NCI-H345 treated with DMSO at 0.1 percent for 48 hours (cell line): ENCODE measurements around the gene TBC1D22A.

Experiments
- DNase-seq: peaks from one replicate; lab custom pipeline; 2025; ENCODE audit not compliant: unreplicated experiment; lab: John Stamatoyannopoulos, UW

The TBC1D22A gene

DNA sequence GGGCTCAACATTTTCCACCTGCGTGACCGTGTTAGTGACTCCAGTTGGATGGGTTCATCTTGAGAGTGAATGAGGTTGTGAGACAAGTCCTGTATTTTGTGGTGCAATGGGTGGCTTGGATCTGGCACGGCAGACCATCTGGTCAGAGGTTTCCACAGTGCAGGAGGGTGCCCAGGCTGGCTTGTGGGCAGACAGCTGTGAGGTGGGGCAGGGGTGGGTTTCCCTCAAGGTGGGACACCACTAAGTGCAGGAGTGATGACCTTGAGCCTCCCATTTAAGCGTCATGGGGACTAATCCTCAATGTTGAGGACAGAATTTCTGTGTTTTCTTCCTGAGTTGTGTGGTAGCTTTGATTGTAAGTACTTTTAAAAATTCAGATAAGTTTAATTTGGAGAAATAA is 220.6 kb downstream of the TBC1D22A start:
- DNase-seq, result no peak

- no peak for DNase-seq
Measured at GRCh38 chr22:46984751-46985506, 222.5 kb downstream of the TBC1D22A start.

DNA sequence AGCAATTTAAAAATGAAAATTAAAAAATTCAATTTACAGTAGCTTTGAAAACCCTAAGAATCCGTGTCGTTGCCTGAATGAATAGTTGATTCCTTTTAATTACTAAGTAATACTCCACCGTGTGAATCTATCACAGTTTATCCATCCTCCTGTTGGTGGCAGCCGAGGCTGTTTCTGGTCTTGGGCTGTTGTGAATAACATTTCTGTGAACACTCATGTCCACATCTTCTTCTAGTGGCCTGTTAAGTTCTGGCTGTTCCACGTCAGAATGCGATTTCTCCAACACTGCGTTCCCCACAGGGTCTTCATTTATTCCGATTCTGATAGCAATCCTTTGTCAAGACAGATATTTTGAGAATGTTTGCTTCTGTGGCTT is 223.0 kb downstream of the TBC1D22A start:
- no peak for DNase-seq

DNA sequence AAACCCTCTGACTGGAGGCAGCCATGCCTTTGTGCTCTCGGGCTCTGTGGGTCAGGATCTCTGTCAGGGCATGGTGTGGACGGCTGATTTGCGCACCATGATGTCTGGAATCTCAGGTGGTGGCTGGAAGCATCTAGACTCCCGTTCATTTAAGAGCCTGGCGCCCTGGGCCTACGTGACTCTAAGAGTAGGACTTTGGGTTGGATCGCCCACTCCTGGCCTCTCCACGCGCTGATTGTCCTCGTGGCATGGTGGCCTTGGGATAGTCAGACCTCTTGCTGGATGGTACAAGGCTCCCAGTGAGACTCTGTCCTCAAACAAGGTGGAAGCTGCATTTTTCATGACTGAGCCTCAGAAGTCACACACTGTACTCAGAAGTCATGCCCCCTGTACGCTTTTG is 224.3 kb downstream of the TBC1D22A start:
- DNase-seq, result no peak

DNA sequence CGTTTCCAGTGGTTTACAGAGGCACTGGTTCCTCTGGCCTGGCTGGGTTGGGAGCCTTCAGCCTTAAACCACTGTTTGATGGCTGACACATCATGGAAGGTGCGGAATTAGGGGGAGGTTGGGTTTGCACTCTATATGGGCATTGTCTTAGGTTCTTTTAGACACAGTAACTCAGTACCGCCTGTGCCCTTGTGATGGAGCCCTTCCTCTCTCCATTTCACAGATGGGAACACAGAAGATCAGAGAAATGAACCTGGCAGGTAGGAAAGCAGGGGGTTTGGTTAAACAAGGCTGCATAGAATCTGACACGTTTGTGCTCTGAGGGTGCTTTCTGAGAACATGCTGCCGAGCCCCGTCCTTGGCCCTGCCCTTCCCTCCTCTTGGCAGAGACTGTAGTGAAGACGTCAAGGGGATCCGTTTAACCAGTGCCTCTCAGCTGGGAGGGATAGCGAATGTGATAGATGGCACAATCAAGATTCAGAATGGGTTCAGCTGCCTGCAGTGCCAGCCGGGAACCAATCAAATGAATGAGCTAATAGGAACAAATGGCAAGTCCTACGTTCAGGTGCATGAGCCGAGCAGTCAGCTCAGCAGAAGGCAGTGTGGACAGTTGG is 228.6 kb downstream of the TBC1D22A start:
- DNase-seq, result no peak

DNA sequence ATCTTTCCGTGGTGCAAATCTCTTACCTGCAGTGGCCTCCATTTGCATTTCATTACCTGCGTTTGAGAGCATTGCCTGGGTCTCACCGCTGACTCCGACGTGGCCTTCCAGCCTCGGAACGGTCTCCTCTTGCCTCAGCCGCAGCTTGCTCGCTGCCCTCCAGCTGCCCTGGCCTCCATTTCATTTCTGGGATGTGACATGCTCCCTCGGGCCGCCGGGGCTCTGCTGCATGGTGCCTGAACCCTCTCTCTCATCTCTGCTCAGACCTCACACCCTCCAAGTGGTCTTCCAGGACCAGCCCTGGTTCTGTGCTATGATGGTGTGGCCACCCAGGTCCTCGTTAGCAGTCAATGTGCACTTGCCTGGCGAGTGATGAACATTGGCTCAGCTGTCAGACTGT is 229.2 kb downstream of the TBC1D22A start:
- no peak for DNase-seq

DNA sequence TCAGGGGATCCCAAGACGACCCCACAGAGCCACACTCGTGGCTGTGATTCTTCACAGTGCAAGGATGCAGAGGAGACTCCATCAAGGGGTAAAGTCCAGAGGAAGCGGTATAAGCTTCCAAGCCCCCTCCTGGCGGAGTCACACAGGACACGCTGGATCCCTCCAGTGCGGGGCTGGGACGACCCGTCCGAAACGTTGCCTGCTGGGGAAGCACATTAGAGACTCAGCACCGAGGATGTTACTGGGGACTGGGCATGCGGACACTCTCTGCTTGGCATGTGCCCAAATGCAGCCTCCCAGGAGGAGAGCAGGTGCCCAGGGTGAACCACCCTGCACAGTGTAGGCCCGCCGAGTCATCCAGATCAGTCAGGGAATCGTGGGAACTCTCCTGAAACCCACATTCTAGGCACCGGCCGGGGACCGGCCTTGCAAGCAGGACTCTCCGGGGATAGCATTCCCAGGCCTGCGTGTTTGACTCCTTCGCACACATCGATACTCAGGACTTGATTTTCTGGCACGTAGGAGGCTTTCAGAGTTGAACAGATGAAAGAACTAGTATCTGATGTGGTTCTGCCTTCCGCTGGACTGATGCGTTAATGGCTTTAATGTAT is 229.8 kb downstream of the TBC1D22A start:
- no peak for DNase-seq

DNA sequence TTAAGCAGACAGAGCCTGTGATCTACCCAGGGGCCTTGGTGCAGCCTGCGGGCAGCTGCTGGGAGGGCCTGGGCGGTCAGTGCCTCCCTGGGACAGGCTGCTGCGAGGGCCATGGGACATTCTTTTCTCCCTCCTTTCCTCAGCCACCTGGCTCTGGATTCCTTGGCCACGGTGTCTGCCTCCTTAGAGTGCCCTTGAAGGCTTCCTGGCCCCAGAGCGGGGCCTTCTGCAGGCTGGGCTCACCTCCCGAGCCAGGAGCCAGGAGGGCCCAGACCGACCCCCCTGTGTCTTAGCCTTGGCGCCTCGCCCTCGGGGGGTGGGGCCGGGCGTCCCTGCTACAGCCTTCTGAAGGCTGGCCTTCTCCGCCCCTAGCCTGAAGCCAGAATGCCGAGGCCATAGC is 231.2 kb downstream of the TBC1D22A start:
- DNase-seq, result no peak

DNA sequence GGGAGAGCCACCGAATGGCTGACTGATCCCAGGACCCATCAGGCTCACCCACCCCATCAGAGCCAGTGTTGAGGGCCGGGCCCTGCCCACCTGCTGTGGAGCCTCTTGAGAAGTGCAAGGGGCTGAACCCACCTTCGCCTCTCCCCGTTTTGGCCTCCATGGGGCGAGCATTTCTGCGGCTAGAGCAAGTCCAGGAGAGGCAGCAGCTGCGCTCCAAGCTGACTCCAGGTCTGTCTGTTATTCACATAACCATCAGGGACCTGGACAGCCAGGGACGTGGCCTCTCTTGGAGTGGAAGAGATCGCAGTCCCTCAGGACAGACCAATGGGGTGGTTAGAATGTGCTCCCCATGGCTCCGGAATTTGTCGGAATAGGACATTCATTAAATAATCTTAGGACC is 231.8 kb downstream of the TBC1D22A start:
- DNase-seq, result no peak

DNA sequence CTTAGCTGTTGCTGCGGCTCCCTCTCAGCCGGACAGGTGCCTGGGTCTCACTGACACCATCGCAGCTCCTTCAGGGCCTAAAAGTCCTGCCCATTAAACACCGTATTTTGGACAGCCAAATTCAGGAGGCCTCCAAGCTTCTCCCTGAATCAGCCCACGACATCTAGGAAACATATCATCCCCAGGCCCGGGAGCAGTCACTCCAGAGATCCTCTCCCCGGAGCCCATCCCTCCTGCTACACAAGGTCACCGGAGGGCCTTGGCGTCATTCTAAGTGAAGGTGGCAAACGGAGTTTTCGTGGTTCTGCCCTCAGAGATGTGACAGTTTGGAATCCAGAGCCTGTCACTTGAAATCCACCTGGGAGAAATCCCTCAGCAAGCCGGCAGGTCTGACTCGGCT is 232.5 kb downstream of the TBC1D22A start:
- DNase-seq, result no peak

DNA sequence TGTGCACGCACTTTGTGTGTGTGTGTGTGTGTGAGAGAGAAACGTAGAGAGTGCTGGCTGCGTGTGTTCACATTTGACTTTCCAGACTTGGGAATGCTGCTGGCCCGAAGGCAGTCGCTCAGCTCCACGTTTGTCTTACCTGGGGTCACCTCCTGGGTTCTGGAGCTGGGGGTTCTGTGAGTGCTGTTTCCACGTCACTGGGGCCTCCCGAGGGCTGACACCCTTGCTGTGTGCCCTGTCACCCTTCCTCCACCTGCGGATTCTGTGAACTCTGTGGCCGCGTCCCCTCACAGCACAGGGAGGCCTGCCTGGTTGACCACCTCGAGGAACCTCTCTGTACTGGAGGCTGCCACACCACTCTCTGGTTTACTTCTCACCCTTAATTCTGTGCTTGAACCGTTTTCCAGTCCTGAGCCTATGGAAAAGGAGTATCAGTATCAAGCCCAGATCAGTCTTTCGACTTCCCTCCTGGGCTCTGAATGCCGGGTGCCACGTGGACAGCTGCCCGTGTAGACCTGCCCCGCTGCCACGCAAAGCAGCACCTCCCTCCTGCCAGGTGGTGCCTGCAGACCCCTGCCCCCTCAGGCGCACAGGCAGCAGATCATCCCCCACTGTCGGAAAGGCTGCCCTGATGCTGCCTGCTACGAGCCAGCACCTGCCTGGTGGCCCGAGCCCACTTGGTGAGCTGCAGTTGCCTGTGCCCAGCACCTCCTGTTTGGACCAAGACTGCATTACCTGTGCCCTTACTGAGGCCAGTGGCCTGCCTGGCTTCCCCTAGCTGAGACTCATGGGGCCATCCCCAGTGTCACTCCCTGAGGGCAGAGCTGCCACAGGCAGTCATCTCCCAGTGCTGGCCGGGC is 233.3 kb downstream of the TBC1D22A start:
- DNase-seq, result no peak

DNA sequence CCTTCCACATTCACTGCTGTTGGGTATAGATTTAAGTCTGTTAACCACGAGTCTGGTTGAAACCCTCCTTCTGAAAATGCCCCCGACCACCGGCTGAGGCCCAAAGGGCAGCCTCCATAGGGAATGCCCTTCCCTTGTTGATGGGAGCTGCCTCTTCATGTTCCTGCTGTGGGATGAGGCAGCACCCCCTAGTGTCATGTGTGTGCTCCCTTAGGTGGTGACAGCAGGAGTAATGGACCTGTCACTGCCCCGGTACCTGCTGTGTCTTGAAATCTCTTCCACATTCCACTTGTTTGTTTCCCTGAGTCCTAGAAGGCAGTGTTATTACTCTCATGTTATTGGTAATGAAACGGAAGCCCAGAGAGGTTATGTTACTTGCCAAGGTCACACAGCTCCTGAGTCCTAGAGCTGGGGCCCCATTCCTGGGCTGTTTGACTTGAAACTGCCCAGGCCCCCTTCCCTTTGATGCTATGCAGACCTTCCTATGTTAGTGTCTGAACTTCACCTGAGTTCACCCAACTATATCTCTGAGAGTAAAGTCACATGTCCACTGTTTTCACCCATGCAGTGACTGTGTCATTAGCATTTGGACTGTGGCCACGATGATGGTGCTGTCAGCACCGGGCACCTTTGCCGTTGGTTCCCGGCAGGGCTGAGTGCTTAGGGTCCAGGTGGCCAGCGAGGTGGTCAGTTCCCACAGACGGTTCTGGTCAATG is 234.3 kb downstream of the TBC1D22A start:
- DNase-seq, result no peak

GRCh38 chr22:46997311-46997970 is 235.0 kb downstream of the TBC1D22A start:
- no peak for DNase-seq

GRCh38 chr22:46998331-46998730 is 235.9 kb downstream of the TBC1D22A start:
- no peak for DNase-seq

DNA sequence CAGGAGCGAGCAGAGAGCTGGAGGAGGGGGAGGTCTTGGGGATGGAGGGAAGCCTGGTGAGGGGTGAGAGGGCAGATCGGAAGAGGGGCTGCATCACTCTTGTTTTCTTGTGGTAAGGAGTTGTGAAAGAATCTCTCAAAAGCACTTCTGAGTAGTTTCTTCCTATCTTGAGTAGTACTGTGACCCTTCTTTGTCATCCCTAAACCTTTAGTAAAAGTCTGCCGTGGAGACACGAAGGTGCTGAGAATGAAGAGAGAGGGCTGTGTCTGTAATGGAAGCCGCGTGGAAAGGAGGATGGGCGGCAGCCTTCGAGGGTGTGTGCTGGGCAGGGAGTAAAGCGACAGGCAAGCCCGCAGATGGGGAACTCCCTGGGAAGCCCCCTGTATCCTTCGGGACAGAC is 237.8 kb downstream of the TBC1D22A start:
- DNase-seq, result no peak

DNA sequence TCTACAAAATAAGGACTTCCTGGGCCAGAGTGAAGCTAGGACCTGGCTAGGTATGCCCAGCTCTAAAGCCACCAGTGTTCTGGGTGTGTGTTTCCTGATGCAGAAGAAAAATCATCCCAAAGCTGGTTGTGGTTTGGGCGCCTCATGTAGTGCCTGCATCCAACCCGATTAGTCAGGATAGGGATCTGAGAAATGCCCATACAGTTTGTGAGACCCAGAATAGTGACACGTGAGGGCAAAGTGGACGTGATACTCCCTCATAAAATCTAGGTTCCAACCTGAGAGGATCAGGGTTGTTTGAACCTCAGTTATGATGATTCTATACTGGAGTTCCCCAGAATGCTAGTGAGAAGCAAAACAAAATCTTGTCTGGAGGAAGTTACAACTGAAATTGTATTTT is 238.4 kb downstream of the TBC1D22A start:
- DNase-seq, result no peak

- DNase-seq, result no peak
Measured at GRCh38 chr22:47001288-47001687, 238.8 kb downstream of the TBC1D22A start.

DNA sequence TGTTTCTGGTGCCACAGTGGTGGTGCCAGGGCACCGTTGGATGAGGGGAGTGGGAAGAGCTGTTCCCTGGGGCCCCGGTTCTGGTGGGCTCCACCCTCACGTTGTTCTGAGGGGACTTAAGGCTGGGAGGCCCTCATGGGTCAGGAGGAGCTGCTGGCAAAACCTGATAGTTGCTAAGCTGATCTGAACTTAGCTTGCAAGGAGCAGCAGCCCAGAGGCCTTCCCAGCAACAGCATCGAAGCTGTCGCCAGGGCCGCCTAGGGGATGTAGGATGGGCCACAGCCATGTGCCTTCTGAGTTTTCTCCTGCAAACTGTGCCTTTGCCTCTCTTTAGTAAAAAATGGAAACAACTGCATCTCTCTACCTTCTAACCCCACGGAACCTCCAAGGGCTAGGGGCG is 240.2 kb downstream of the TBC1D22A start:
- no peak for DNase-seq

- DNase-seq, result no peak
Measured at GRCh38 chr22:47005506-47006408, 243.3 kb downstream of the TBC1D22A start.
